Activated gamma-delta T cell treated with anti-CD3 and anti-CD28 coated beads, Interleukin-2, amount 50 U/mL, for 16 hours (primary cell): ENCODE results near the gene KRT3.
"Not testable (repeated sequence)": the region's sequence is repeated elsewhere in the genome, so short reads cannot be mapped to it uniquely, and the experiment has no call there.

ENCODE experiments used
- DNase-seq: peaks from one replicate; pipeline ENCODE4 v3.0.0-alpha.2; 2020; ENCODE audit warnings: low read depth

KRT3 gene

GRCh38 chr12:52781399-52782082, 14.4 kb downstream of the KRT3 start:
- no peak for DNase-seq

- no peak for DNase-seq
These were observed 16.0 kb downstream of the KRT3 start for GRCh38 chr12:52779914-52780313.

DNA sequence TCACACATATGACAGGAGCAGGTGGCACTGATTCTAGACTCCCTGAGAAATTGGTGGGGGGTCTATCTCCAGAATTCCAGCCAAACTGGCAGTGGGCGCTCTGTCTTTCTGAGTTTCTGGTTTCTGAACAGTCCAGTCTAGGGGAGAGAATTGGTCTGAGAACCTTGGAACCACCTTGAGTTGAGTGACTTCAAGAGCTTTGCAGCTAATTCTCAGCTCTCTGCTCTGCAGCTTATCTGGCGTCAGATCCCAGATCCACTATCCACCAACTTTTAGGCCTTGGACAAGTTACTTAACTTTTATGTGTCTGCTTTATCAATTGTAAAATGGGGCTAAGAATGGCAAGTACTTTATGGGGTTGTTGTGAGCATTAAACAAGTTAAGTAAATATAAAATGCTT, 17.1 kb downstream of the KRT3 start:
- DNase-seq = no peak

GRCh38 chr12:52777566-52777965, 18.4 kb downstream of the KRT3 start:
- no peak for DNase-seq

DNA sequence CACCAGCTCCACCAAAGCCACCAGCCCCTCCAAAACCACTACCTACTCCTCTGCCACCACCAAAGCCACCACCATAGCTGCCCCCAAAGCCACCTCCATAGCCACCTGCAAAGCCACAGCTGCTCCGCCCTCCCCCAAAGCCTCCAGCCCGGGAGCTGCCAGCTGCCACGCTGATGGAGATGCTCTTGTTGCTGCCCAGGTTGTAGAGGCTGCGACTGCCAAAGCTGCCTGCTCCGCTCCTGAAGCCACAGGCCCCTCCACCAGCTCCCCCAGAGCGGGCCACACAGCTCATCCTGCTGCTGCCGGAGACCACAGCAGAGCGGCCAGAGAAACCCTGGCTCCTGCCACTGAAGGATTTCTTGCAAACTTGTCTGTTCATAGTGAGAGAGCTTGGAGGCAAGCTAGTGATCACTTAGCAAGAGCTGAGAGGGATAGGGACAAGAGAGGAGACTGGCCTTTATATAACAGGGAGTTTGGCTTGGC, 19.0 kb downstream of the KRT3 start, which contains the start of gene KRT76:
Gene KRT76, minus strand, starts transcription at position 433 of the 483 bp plus-strand sequence. Its CDS starts 54 bp downstream, at position 379.
- no peak for DNase-seq

DNA sequence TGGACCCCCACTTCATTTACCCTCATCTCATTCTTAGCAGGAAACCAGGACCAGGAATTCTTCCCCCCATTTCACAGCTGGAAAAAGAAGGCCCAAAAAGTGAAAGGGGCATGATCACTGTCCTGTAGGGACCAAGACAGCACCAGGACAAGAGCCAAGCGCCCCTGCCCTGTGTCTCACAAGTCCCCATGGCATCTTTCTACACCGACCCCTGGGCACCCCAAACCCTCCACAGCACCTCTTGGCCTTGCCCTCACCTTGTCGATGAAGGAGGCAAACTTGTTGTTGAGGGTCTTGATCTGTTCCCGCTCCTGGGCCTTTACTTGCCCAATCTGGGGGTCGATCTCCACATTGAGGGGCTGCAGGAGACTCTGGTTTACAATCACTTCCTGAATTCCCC, 19.5 kb downstream of the KRT3 start:
- no peak for DNase-seq

GRCh38 chr12:52774629-52775250, 21.2 kb downstream of the KRT3 start:
- DNase-seq = no peak

GRCh38 chr12:52772772-52773171, 23.1 kb downstream of the KRT3 start:
- no peak for DNase-seq

DNA sequence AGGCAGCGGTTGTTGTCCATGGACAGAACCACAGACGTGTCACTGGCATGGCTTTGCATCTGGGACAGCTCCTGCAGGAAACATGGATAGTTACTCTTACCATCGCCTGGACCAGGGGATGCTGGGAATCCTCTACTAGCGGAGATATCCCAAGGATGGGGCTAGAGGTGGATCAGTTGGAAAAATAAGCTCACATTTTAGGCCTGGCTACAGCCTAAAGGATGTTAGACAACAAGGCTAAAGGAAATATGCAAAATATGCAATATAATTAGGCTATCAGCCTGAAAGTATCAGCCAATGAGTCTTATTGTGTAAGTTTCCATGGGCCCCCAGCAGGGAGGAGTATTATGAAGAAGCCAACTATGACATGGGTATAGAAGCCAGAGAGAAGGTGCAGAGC, 23.7 kb downstream of the KRT3 start:
- DNase-seq = no peak

DNA sequence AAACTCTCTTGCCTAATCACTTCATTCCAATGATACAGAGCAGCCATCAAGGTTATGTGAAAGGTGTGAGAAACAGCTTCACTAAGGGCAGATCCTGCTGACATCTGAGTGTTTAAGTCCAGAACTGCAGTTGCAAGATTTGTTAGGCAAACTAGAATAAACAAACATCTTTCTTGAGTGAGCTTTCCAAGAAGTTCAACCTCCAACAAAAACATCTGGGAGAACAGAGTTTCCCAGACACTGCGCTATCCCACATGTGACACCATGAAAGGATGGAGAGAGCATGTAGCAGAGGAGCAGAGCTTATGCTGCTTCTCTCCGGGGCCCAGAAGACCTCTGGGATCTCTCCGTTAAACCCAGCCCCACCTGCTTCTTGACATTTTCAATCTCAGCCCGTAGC, 24.4 kb downstream of the KRT3 start:
- DNase-seq = no peak

GRCh38 chr12:52771088-52771487, 24.8 kb downstream of the KRT3 start:
- DNase-seq = no peak

DNA sequence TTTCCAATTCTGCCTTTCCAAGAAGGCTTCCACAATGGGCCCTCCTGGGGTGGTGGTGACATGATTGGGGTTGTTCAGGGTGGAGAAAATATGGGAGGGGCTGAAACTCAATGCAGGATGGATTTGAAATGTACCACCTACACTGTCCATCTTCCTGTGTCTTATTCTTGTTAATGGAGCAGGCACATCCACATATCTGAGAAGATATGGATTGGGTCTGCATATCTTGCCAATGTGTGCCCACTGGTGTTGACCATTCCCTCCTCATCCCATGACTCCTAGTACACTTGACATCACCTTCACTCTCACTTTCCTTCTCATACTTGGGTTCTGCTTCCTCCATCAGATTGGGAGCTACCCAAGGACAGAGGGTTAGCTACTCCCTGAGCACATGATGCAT, 26.0 kb downstream of the KRT3 start:
- no peak for DNase-seq

DNA sequence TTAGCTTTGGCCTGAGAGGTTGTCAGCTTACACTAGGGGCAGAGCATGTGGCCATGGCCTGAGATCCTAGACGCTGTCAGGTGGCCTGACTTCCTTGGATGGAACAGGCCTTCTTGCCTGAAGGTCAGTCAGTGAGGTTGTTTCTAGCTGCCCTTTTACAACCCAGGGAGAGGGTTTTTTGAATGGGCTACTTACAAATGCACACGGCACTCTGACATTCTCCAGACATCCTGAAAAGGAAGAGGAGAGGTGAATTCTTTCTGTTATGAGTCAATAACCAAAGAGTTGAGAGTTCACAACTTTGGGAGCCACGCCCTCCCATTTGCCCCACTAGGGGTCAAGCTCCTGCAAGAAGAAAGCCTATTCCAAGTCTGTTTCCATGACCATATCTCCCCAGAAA, 26.6 kb downstream of the KRT3 start:
- no peak for DNase-seq

GRCh38 chr12:52768479-52769200, 27.3 kb downstream of the KRT3 start:
- DNase-seq = no peak

DNA sequence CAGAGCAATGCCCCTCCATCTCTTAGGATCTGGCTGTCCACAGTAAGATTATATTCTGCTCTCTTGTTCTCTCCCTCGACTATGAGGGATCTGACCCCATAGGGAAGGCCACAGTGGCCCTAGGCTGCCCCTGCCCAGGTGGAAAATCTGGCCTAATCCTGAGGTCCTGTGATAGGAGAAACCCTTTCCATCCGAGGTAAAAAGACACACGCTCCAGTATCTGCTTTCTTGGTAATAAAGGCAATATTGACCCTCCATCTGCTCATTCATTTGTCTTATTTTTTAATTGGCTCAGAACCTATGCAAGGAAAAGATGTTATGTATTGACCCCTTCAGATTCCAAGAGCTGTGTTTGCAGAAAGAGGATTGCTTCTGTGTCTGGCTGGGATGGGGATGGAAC, 28.5 kb downstream of the KRT3 start:
- no peak for DNase-seq

- DNase-seq = no peak
These were observed 28.9 kb downstream of the KRT3 start for GRCh38 chr12:52767020-52767379.

GRCh38 chr12:52766351-52767019, 29.4 kb downstream of the KRT3 start:
- DNase-seq = no peak

DNA sequence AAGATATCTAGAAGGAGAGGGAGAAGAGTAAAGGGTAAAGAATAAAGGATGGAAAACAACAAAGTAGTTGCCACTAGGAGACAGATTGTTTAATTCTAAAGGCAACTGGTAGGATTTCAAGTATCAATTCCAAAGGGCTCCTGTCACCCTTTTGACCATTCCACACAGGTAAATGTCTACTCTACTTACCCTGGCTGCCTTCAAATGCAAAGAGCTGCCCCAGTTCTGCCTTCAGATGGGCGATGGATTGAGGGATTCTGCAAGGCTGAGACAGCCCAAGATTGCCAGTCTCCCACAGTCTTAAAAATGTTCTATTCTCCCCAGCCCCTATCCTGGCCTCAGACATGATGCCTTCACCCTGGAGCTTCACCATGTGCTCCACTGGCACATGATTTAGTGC, 30.2 kb downstream of the KRT3 start:
- no peak for DNase-seq

DNA sequence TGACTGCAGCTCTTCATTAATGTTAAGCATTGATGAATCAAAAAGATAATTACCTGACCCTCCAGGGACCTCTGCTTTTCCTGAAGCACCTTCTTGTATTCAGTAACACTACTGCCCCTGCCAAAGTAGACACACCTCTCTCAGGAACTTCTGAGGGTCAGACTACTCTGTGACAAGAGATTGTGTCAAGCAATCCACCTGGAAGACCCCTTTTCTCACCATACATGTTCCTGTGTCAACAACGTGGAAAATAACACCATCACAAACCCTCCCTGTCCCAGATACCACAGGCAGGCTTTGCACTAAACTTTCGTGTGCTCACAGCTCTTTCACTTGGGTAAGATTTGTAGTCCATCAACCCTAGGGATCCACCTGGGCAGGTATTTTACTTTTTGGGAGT, 31.9 kb downstream of the KRT3 start:
- no peak for DNase-seq

DNA sequence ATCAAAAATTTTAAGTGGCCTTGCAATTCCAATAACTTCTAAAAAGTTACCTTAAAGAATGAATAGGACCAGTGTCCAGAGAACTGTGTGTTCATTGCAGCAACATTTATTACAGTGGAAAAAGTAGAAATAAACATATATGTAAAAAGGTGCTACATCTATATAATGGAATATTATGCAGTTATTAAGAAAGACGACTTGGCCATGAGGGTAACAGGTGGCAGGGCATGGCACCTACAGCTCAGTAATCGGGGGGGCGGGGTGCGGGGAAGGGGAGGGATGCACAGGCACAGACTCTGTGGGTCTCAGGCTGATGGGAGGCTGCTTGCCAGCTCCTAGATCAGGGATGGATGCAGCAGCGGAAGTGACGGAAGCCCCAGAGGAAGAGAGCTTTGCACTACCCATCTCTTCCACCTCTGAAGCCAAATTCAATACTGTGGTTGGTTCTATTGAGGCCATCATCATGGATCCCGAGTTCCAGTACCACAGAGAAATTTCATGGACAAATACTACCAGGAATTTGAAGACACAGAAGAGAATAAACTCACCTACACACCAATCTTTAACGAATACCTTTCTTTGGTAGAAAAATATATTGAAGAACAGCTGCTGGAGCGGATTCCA, 32.8 kb downstream of the KRT3 start:
- DNase-seq = no peak

- DNase-seq = no peak
These were observed 34.1 kb downstream of the KRT3 start for GRCh38 chr12:52761802-52762201.

- DNase-seq = not testable (repeated sequence)
These were observed 34.7 kb downstream of the KRT3 start for GRCh38 chr12:52761218-52761617.
